Measurements from ENCODE around the gene WRNIP1. TPM values are rescaled to one million over a fixed set of nuclear protein-coding genes. Genes with fewer than 3 reads are reported as not detected.
"Not testable (repeated sequence)": the region's sequence is repeated elsewhere in the genome, so short reads cannot be mapped to it uniquely, and the experiment has no call there.

The WRNIP1 gene
- total RNA-seq, 1 experiment from 2014 or later = 68.3 TPM

DNA sequence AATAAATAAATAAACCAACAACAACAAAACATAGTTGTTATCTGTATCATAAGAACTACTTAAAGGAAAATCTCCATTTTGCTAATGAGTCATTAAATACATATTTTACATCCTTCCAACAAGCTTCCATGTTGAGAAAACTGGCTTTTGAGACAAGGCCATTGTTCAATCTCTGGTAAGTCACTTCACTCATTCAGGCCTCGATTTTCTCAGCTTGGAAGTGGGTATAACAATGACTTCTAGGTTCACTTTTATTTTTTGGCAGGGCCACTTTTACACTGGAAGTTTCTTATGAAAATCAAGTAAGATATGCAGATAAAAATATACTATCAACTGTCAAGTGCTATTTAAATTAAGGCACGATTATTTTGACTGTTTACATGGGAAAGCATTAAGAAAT is 30.0 kb downstream of the WRNIP1 start:
- no peak overlapping the region for H3K4me3 ChIP-seq
- DNase-seq = no peak
- no peak overlapping the region for H3K27ac ChIP-seq
- no peaks in the 10 kb centered on the region for H3K27me3 ChIP-seq
- H3K9me3 ChIP-seq (replicated peaks) = no peaks in the 10 kb centered on the region
- H3K36me3 ChIP-seq = no peaks in the 10 kb centered on the region
- peaks cover 33% of the 10 kb centered on the region for H3K4me1 ChIP-seq

DNA sequence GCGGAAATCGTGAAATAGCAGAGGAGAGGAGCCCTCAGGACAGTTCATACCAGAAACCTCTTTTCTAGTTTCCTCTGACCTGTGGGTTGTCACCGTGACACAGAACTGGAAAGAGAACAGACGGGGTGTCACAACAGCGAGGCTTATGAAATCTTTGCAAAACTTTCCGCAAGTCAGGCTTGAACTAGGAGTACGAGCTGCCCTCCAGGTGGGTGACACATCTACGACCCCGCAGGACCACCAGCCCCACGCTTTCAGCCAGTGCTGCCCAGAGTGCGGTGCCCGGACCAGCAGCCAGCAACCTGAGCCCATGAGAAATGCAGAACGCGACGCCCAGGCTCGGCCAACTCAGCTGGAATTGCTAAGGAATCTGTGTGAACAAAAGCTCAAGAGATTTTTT is 30.8 kb downstream of the WRNIP1 start:
- Histone ChIP-seq H3K27ac (no peak overlapping the region), H3K4me3 (no peak overlapping the region), H3K4me1 (peaks cover 26% of the 10 kb centered on the region), H3K36me3 (no peaks in the 10 kb centered on the region), H3K27me3 (no peaks in the 10 kb centered on the region), H3K9me3 (replicated peaks) (no peaks in the 10 kb centered on the region)
- DNase-seq = no peak

DNA sequence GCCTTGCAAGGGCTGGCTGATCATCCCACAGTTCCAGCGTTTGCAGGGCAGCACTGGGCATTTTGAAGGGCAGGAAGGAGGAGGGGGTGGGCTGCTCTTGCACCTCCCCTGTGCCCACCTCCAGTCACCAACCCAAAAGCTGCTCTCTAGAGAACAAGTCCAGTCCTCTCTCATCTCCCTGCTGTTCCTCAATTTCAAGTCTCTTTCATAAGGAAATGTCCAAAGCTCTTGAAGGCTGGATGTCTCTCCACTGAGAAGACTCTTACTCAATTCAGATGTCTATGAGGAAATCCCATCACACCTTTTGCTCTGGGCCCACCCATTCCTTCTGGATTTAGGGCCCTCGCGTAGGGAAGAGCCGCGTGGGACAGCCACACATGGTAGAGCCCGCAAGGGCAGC is 31.7 kb downstream of the WRNIP1 start:
- Histone ChIP-seq H3K27ac (peak overlapping the region; percentile 37; the same call in 1 of the 2 replicates), H3K4me1 (peaks cover 24% of the 10 kb centered on the region), H3K27me3 (no peaks in the 10 kb centered on the region), H3K4me3 (no peak overlapping the region), H3K9me3 (replicated peaks) (no peaks in the 10 kb centered on the region), H3K36me3 (no peaks in the 10 kb centered on the region)
- no peak for DNase-seq

DNA sequence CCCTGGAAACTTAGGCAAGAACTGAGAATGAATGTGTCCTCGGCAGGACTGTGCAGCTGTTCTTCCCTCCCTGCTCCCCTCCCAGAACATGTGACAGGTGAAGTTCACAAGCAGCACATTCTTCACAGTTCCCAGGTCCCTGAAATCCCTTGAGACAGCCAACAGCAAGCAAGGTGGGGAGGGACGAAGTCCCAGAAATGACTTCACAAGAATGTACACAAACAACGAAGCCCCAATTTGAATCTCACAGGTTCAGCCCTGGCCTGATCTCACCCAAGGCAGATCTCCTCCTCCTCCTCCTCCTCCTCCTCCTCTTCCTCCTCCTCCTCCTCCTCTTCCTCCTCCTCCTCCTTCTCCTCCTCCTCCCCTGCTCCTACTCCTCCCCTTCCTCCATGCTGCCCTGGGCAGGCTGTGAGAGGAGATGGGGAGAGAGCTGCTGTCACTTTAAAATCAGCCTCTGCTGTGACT is 32.4 kb downstream of the WRNIP1 start:
- Histone ChIP-seq H3K27me3 (no peaks in the 10 kb centered on the region), H3K4me1 (peaks cover 24% of the 10 kb centered on the region), H3K4me3 (no peak overlapping the region), H3K36me3 (no peaks in the 10 kb centered on the region), H3K9me3 (replicated peaks) (no peaks in the 10 kb centered on the region), H3K27ac (peak overlapping the region; percentile 43)
- DNase-seq = peak; percentile 68 to 82

DNA sequence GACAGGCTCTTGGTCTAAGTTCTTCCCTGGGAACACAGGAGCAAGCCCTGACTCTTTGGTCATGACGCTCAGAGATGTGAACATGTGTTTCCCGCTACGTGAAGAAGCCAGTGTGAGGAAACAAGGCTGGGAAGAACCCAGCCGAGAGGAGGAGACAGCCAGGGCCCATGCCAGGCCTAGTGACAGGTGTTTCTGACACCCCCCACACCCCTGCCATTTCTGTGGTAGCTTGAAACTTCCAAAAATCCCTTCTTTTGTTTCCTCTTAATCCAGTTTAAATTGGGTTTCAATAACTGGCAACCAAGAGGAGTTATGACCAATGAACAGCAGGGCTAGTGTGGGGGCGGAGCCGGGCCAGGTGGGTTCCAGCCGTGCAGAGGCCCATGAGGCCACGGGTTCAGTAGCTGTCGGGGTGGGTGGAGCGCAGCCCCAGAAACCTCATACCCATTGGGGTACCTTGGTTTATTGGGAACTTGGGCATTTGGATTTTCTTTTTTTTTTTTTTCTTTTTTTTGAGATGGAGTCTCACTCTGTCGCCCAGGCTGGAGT is 33.5 kb downstream of the WRNIP1 start:
- Histone ChIP-seq H3K27ac (peak overlapping the region; percentile 47), H3K36me3 (no peaks in the 10 kb centered on the region), H3K27me3 (no peaks in the 10 kb centered on the region), H3K9me3 (replicated peaks) (no peaks in the 10 kb centered on the region), H3K4me1 (peaks cover 24% of the 10 kb centered on the region), H3K4me3 (no peak overlapping the region)
- DNase-seq = peak; percentile 60 to 80

DNA sequence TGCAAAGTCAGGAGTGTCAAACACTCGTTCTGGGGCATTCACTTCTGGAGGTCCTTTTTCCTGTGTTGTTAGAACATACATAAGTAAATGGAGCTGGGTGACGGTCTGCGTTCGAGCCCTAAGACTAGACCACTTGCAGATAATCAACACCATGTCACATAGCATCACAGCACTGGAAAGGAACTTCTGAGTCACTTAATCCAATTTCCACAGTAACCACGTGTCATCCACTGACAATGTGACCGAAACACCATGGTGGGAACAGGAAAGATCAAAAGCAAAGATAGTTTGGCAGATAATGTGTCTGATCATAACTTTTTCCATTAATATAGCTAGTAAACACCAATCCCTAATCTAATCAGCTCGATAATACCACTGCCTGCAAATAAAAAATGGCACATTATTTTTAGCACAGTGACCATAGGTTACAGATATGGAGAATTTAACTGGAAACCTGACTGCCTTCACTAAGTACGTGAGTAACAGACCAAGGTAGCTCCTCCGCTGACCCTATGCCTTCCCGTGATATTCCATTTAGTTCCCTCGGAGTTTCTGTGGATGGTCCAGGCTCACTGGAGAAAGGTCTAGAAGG is 34.8 kb downstream of the WRNIP1 start:
- H3K9me3 ChIP-seq (replicated peaks) = no peaks in the 10 kb centered on the region
- H3K27ac ChIP-seq = no peak overlapping the region
- H3K4me1 ChIP-seq = peaks cover 24% of the 10 kb centered on the region
- H3K36me3 ChIP-seq = no peaks in the 10 kb centered on the region
- H3K27me3 ChIP-seq = no peaks in the 10 kb centered on the region
- DNase-seq = no peak
- no peak overlapping the region for H3K4me3 ChIP-seq

DNA sequence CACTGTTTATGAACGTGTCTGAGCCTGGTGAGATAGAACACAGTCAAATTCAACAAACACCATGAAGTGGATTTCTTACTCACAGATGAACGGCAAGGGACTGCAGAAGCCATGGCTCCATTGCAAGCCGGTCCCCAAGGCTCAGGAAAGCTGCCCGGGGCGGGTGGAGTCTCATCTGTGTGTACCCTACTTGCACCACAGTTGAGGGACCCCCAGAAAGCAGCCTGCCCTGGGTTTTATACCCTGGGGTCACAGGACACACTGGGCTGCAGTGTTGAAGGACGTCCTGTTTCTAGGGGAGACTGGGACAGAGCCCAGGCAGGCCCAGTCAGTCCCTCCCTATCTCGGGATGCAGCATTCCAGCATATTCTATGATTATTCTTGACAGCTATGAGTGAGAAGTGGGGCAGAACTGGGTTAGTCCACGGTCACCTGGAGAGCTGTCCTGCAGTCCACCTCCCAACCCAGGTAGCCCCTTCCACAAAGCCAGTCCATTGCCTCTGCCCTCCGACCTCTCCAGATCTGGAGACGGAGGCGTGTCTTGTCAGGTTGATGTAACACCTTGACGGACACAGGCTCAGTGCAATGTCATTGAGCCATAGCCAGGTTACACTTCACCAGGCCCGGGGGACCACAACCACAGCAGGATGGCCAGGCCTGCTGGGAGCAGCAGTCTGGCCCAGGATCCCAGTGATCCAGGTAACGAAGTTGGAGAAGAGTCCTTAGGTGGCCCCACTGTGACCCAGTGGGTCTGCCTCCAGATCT is 35.5 kb downstream of the WRNIP1 start:
- Histone ChIP-seq H3K27ac (no peak overlapping the region), H3K9me3 (replicated peaks) (no peaks in the 10 kb centered on the region), H3K4me1 (peaks cover 24% of the 10 kb centered on the region), H3K36me3 (no peaks in the 10 kb centered on the region), H3K27me3 (no peaks in the 10 kb centered on the region), H3K4me3 (no peak overlapping the region)
- DNase-seq = no peak

DNA sequence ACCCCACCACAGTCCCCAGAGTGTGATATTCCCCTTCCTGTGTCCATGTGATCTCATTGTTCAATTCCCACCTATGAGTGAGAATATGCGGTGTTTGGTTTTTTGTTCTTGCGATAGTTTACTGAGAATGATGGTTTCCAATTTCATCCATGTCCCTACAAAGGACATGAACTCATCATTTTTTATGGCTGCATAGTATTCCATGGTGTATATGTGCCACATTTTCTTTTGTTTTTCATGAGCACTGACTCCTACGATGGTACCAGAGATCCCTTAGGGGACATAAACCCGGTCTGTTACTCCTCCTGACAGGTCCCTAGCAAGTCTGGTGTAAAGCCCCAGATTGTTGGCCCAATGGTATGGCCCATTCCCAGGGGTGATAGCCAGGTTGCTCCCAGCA is 36.5 kb downstream of the WRNIP1 start:
- not testable (repeated sequence) for H3K27me3 ChIP-seq; DNase-seq; H3K36me3 ChIP-seq; H3K27ac ChIP-seq; H3K4me3 ChIP-seq; H3K9me3 ChIP-seq (replicated peaks)
- H3K4me1 ChIP-seq = peaks cover 24% of the 10 kb centered on the region

DNA sequence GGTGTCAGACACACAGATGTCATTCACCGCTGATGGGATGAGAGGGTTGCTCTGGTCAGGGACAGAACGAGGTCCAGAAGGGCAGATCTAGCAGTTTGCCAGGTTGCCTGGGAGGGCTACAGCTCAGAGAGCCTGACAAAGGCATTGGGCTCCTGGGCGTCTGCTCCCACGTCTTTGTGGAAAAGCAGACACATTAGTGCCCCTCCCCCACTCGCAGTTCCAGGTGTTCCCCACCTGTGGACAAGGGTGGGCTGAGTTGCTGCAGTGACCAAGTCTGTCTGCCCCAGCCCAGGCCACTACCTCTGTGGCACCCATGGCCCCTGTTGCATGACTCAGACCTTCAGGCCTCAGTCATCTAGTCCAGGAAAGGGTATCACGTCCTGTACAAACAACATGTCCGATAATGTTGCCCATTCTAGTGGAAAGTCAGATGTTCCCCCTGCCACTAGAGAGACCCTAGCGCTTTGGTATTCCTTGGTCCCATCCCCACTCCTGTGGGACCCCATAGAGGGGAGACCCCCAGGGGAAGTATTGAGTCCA is 37.4 kb downstream of the WRNIP1 start:
- H3K9me3 ChIP-seq (replicated peaks) = no peaks in the 10 kb centered on the region
- no peak overlapping the region for H3K27ac ChIP-seq
- H3K4me3 ChIP-seq = no peak overlapping the region
- no peaks in the 10 kb centered on the region for H3K36me3 ChIP-seq
- no peak for DNase-seq
- H3K4me1 ChIP-seq = peaks cover 26% of the 10 kb centered on the region
- no peaks in the 10 kb centered on the region for H3K27me3 ChIP-seq

DNA sequence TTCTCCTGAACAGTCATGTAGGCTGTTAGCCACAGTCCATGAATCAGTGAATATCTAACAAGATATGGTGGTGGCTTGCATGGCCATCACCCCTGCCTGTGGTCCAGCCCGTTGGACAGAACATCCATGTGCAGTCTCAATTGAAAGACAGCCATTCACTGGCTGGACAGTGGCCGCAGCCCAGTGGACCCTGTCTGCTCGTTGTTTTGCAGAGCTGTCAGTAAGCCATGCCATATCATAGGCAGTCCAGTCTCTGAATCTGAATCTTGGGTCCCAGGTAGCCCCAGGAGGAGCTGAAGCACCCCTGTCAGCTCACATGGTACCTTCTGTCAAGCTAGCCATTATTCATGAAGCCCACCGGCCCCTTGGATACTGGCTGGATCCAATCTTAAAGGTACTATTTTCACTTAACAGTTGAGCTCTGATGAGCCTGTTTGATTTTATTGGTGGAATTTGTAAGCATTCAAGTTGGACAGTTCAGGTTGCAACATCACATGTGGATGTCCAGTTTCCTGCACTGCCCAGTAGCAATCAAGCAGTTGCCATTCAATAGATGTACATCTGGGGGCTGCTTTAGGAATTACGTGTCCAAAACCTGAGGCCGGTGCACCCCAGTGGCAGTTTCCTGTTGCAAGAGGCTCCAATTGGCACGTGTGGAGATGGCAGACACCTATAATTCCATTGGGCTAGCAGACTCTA is 38.7 kb downstream of the WRNIP1 start:
- Histone ChIP-seq H3K4me1 (peaks cover 16% of the 10 kb centered on the region), H3K9me3 (replicated peaks) (no peaks in the 10 kb centered on the region), H3K27me3 (no peaks in the 10 kb centered on the region), H3K27ac (no peak overlapping the region), H3K36me3 (no peaks in the 10 kb centered on the region), H3K4me3 (no peak overlapping the region)
- no peak for DNase-seq

DNA sequence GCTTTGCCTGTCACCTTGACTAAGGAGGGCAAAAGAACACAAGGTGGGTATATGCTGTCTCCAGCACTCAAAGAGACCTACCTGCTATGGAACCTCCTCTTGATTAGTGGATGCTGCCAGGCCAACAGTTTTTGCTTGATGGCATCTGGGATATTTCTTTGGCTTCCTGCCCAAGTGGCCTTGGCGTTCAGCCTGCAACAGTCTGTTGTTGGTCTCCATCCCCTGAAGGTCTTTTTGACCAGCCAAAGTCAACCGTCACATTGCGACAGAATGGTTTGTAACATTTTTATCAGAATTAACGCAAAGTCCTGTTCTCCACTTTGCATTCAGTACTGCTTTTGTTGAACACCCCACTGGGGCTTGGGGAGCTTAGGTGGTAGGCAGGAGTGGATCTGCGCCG is 39.3 kb downstream of the WRNIP1 start:
- H3K4me1 ChIP-seq = peaks cover 13% of the 10 kb centered on the region
- H3K27me3 ChIP-seq = no peaks in the 10 kb centered on the region
- H3K36me3 ChIP-seq = no peaks in the 10 kb centered on the region
- H3K4me3 ChIP-seq = no peak overlapping the region
- H3K9me3 ChIP-seq (replicated peaks) = no peaks in the 10 kb centered on the region
- H3K27ac ChIP-seq = no peak overlapping the region
- no peak for DNase-seq

DNA sequence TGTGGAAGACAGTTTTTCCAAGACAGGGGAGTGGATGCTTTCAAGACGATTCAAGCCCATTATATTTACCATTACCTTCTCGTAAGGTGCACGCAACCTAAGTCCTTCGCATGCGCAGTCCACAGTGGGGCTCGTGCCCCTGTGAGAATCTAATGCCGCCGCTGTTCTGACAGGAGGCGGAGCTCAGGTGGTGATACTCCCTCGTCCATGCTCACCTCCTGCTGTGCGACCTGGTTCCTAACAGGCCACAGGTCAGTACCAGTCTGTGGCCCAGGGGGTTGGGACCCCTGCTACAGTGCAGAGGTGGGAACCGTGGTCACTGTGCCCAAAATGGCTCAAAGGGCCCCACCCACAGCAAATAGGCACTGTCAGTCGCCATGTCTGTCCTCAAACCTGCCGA is 39.8 kb downstream of the WRNIP1 start:
- no peak for DNase-seq

DNA sequence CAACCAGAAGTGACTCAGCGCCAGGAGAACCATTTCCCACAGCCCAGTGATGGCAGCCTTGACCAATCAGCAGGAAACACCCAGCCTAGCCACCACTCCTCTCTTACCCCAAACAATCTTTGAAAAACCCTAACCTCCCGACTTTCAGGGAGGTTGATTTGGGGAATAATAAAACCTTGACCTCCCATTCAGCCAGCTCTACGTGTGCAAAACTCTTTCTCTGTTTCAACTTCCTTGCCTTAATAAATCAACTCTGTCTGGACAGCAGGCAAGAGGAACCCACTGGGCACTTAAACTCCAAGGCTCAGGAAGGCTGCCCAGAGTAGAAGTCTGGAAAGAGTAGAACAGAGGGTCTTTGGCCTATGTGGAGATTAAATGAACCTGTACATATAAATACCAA is 41.5 kb downstream of the WRNIP1 start:
- Histone ChIP-seq H3K4me3 (no peak overlapping the region), H3K27ac (no peak overlapping the region)
- DNase-seq = no peak

More for the DNA sequence above, 39.8 kb downstream of the WRNIP1 start:
- no peaks in the 10 kb centered on the region for H3K27me3 ChIP-seq
- peaks cover 12% of the 10 kb centered on the region for H3K4me1 ChIP-seq
- H3K9me3 ChIP-seq (replicated peaks) = no peaks in the 10 kb centered on the region
- H3K36me3 ChIP-seq = no peaks in the 10 kb centered on the region
- no peak overlapping the region for H3K4me3 ChIP-seq
- H3K27ac ChIP-seq = no peak overlapping the region

DNA sequence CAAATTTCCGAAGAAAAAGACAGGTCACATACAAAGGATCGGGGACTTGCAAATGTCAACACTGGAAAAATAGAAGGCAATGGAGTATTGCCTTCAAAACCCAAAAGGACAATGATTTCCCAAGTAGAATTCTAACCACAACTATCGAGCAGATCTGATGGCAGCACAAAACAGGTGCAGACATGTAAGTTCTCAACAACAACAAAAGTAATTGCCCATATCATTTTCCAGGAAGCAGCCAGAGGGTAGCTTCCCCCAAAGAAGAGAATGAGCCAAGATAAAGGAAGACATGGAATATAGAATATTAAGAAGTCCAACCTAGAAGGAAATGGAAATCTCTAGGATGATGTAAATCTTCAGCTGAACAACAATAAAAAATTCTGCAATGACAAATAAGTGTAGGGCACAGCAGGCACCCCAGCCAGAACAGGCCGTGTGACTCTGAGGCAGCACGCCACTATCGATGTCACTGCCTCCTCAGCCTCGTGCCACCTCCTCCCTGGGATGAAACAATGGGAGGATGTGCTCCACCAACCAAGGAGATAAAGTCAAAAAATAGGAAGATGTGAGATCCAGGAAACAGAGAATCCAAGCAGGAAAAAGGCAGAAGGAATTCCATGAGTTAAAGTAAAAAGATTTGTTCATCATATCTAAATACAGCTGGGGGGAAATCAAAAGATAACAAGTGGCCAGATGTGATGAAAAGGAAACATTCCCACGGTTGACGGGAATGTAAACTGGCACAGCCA is 42.3 kb downstream of the WRNIP1 start:
- Histone ChIP-seq H3K4me3 (no peak overlapping the region), H3K27ac (no peak overlapping the region), H3K4me1 (peaks cover 10% of the 10 kb centered on the region), H3K36me3 (no peaks in the 10 kb centered on the region), H3K9me3 (replicated peaks) (no peaks in the 10 kb centered on the region), H3K27me3 (no peaks in the 10 kb centered on the region)
- peak in 1 of 2 experiments; percentile 53 for DNase-seq

More for the DNA sequence above, 41.5 kb downstream of the WRNIP1 start:
- Histone ChIP-seq H3K27me3 (no peaks in the 10 kb centered on the region), H3K9me3 (replicated peaks) (no peaks in the 10 kb centered on the region), H3K36me3 (no peaks in the 10 kb centered on the region), H3K4me1 (peaks cover 10% of the 10 kb centered on the region)
